CD4-positive, alpha-beta T cell (primary cell): ENCODE results near the gene SYTL2. TPM values are rescaled to one million over a fixed set of nuclear protein-coding genes. Genes with fewer than 3 reads are reported as not detected.
"Not testable (repeated sequence)": the region's sequence is repeated elsewhere in the genome, so short reads cannot be mapped to it uniquely, and the experiment has no call there.

Experiments
- ATAC-seq: fragments of 200-7000 bp; cut with Tn5 transposase; one replicate; pipeline ENCODE4 v1.10.0; 2022; ENCODE audit warnings: mild to moderate bottlenecking; ENCODE audit not compliant: poor library complexity
- CTCF ChIA-PET: fragments of 350-600 bp; sonication (Branson Sonifier 250); formaldehyde crosslinking; loops from one replicate; lab custom pipeline; 2021; ENCODE audit warnings: antibody characterized with exemption, inconsistent platforms; lab: Charles Lee
- POLR2A ChIA-PET: fragments of 350-600 bp; sonication (Branson Sonifier 250); formaldehyde crosslinking; loops from one replicate; lab custom pipeline; 2021; ENCODE audit warnings: antibody characterized with exemption, inconsistent platforms; lab: Charles Lee
- DNase-seq, 14 experiments: peaks; one replicate each; pipeline ENCODE4 v3.0.0-alpha.2; 2013 to 2020; ENCODE audit warnings: mixed read lengths in 2 of 14
- H3K27ac ChIP-seq, 2 donors: one replicate each; pipeline versions ENCODE4 v1.5.1 to v1.7.0; 2013; ENCODE audit warnings: low read length in 2 of 2, low read depth in 1 of 2, mild to moderate bottlenecking in 1 of 2
- H3K27me3 ChIP-seq, 2 experiments: 1 replicate in 1 of 2; 2 replicates in 1 of 2; pipeline versions ENCODE4 v1.6.1 to v1.7.0; 2013; ENCODE audit warnings: low read length in 2 of 2, control low read depth in 1 of 2, mild to moderate bottlenecking in 1 of 2, moderate library complexity in 1 of 2; ENCODE audit not compliant: insufficient read depth in 2 of 2, control insufficient read depth in 1 of 2
- H3K36me3 ChIP-seq: one replicate; pipeline ENCODE4 v1.6.1; 2013; ENCODE audit warnings: low read length, control low read depth; ENCODE audit not compliant: insufficient read depth
- H3K4me1 ChIP-seq: one replicate; pipeline ENCODE4 v1.6.1; 2013; ENCODE audit warnings: low read length, control low read depth; ENCODE audit not compliant: insufficient read depth
- H3K4me3 ChIP-seq: one replicate; pipeline ENCODE4 v1.5.1; 2013; ENCODE audit warnings: mild to moderate bottlenecking, low read length, moderate library complexity
- H3K9me3 ChIP-seq, 2 experiments: 1 replicate in 1 of 2; 2 replicates in 1 of 2; pipeline versions ENCODE4 v1.6.1 to v1.7.0; 2013; ENCODE audit warnings: low read length in 2 of 2, mild to moderate bottlenecking in 2 of 2, control low read depth in 1 of 2, moderate library complexity in 1 of 2; ENCODE audit not compliant: control insufficient read depth in 1 of 2, insufficient read depth in 1 of 2
- H3K27ac Mint-ChIP-seq: one replicate; pipeline ENCODE4 v1.8.0; 2020; ENCODE audit warnings: mixed read lengths
- H3K27me3 Mint-ChIP-seq: one replicate; pipeline ENCODE4 v1.8.0; 2021; ENCODE audit warnings: mixed read lengths
- H3K36me3 Mint-ChIP-seq: one replicate; pipeline ENCODE4 v1.8.0; 2021; ENCODE audit warnings: low read depth, mixed read lengths
- H3K4me1 Mint-ChIP-seq: one replicate; pipeline ENCODE4 v1.8.0; 2021; ENCODE audit warnings: low read depth, mixed read lengths
- H3K4me3 Mint-ChIP-seq: one replicate; pipeline ENCODE4 v1.8.0; 2020; ENCODE audit warnings: mild to moderate bottlenecking, mixed read lengths
- H3K9me3 Mint-ChIP-seq: one replicate; pipeline ENCODE4 v1.8.0; 2020; ENCODE audit warnings: mixed read lengths
- CTCF ChIP-seq: fragments of 200-600 bp; IDR thresholded peaks from one replicate; pipeline ENCODE4 v1.8.0; 2022; ENCODE audit warnings: antibody characterized with exemption, mild to moderate bottlenecking
- intact Hi-C, 2 experiments: fragments of 100-400 bp; cut with DNase I in 1 of 2; cut with micrococcal nuclease in 1 of 2; formaldehyde crosslinking; loops; one replicate each; pipeline versions ENCODE4 v1.15.1 to v1.9.0; 2023 to 2025; cut with DNase I, micrococcal nuclease
- total RNA-seq, 174 experiments: library from RNA in 2 of 174; stranded (reverse) in 2 of 174; gene quantifications; one replicate each; pipeline ENCODE4 v1.2.3 and lab custom pipeline; 2021 to 2026

The SYTL2 gene
- total RNA-seq, 2 experiments from 2014 or later: 35.4 to 36.7 TPM

DNA sequence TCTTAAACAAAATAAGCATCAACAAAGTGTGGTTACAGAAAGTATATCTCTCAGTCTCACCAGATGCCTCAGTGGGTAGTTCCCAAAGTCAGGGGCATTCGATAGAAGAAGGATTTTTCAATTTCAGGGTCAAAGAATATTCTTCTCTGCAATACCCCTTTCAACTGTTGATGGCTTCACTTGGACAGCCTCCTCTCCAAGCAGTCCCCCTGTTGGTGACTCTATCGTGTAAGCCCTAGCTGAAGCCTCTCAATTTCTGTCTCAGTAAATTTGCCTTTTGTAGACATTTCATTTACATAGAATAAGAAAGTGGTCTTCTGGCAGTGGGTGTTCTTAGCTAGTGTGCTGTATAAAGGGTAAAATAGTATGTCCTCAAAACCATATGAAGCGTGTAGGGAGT, 33.0 kb upstream of the SYTL2 start:
- H3K4me1 ChIP-seq: no peaks in the 10 kb centered on the region
- H3K9me3 Mint-ChIP-seq: no peaks in the 10 kb centered on the region

DNA sequence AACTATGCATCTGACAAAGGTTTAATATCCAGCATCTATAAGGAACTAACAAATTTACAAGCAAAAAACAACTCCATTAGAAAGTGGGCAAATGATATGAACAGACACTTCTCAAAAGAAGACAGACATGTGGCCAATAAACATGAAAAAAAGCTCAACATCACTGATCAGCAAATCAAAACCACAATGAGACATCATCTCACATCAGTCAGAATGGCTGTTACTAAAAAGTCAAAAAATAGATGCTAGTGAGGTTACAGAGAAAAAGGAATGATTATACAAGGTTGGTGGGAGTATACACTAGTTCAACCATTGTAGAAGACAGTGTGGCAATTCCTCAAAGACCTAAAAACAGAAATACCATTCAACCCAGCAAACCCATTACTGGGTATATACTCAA, 30.0 kb upstream of the SYTL2 start:
- ATAC-seq, H3K36me3 Mint-ChIP-seq, H3K4me3 ChIP-seq, H3K4me1 Mint-ChIP-seq, H3K4me3 Mint-ChIP-seq, intact Hi-C loops, H3K9me3 Mint-ChIP-seq, H3K27ac Mint-ChIP-seq, H3K4me1 ChIP-seq, H3K36me3 ChIP-seq, H3K9me3 ChIP-seq, DNase-seq, H3K27ac ChIP-seq, H3K27me3 ChIP-seq, H3K27me3 Mint-ChIP-seq: not testable (repeated sequence)
- CTCF ChIA-PET: interaction anchor here (1.1 kb wide), 1 partner anchor 14 kb away, joined by 4 read pairs; the partner anchor contains the start of gene CCDC83
- POLR2A ChIA-PET: interaction anchor here (0.6 to 0.8 kb wide), 2 partner anchors 27 to 409 kb away, joined by 3 read pairs; no protein-coding TSS in a partner anchor

More for the DNA sequence above, 33.0 kb upstream of the SYTL2 start:
- Mint-ChIP-seq H3K4me1 (no peaks in the 10 kb centered on the region), H3K4me3 (no peak overlapping the region), H3K27ac (no peak overlapping the region), H3K36me3 (no peaks in the 10 kb centered on the region), H3K27me3 (no peaks in the 10 kb centered on the region)
- Histone ChIP-seq H3K27me3 (no peaks in the 10 kb centered on the region), H3K27ac (no peak overlapping the region), H3K9me3 (no peaks in the 10 kb centered on the region), H3K4me3 (no peak overlapping the region), H3K36me3 (no peaks in the 10 kb centered on the region)
- no peak for TF ChIP-seq CTCF
- CTCF ChIA-PET: interaction anchor here (1.6 kb wide), 1 partner anchor 10 kb away, joined by 4 read pairs; no protein-coding TSS in a partner anchor
- no peak for DNase-seq
- intact Hi-C loops: no loop called here
- no peak for ATAC-seq
- POLR2A ChIA-PET: no interaction called here

DNA sequence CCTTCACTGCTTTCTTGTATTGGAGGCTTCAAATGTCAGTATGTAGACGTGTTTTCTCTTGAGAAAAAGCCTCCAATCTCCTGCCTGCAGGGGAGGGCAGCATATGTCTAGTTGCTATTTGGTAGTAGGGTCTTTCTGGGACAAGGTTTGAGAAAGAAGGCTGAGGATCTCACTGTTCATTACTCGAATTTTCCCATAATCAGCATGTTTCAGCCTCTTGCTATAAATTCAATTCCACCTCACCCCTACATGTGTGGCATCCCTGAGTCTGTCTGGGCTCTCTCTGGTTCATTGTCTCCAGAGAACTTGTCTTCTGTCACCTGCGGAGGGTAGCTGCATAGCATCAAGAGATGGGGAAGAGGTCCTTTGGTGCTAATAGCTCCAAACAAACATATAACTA, 24.8 kb upstream of the SYTL2 start:
- Histone ChIP-seq H3K9me3 (peaks cover 0 to 4% of the 10 kb centered on the region in 2 experiments), H3K36me3 (no peaks in the 10 kb centered on the region)
- no peak for TF ChIP-seq CTCF

DNA sequence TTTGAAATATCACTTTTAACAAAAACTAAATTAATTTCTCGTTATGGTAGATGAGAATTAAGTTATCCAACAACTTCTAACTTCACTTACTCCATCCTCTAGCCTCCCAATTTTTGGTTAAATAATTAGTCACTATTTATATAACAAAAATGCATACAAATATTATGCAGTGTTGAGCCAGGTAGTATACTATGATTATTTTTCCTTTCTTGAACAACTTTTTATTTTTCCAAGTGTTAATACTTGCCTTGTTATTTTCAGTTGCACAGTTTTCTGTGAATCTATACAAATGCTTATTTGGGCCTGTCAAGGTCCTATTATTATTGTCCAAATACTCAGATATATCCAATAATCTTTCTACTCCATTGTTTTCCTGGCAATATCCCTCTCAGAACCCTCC, 24.3 kb upstream of the SYTL2 start:
- Histone ChIP-seq H3K9me3 (peaks cover 0 to 4% of the 10 kb centered on the region in 2 experiments), H3K4me1 (no peaks in the 10 kb centered on the region), H3K36me3 (no peaks in the 10 kb centered on the region), H3K27me3 (no peaks in the 10 kb centered on the region), H3K4me3 (no peak overlapping the region), H3K27ac (no peak overlapping the region)
- no peaks in the 10 kb centered on the region for H3K4me1 Mint-ChIP-seq
- no peaks in the 10 kb centered on the region for H3K27me3 Mint-ChIP-seq
- peaks cover 5% of the 10 kb centered on the region for H3K36me3 Mint-ChIP-seq
- intact Hi-C loops: no loop called here
- DNase-seq (no peak), ATAC-seq (no peak)
- no peak overlapping the region for H3K27ac Mint-ChIP-seq
- CTCF ChIA-PET: interaction anchor here (0.7 kb wide), 1 partner anchor 158 kb away, joined by 3 read pairs; no protein-coding TSS in a partner anchor
- TF ChIP-seq CTCF: no peak
- peaks cover 2% of the 10 kb centered on the region for H3K9me3 Mint-ChIP-seq
- POLR2A ChIA-PET: no interaction called here
- H3K4me3 Mint-ChIP-seq: no peak overlapping the region

More for the DNA sequence above, 24.8 kb upstream of the SYTL2 start:
- POLR2A ChIA-PET: no interaction called here
- H3K27me3 Mint-ChIP-seq: no peaks in the 10 kb centered on the region
- Histone ChIP-seq H3K27me3 (no peaks in the 10 kb centered on the region), H3K4me3 (no peak overlapping the region), H3K4me1 (no peaks in the 10 kb centered on the region), H3K27ac (no peak overlapping the region)
- CTCF ChIA-PET: no interaction called here
- ATAC-seq (no peak), DNase-seq (no peak)
- intact Hi-C loops: no loop called here
- H3K9me3 Mint-ChIP-seq: peaks cover 2% of the 10 kb centered on the region
- peaks cover 5% of the 10 kb centered on the region for H3K36me3 Mint-ChIP-seq
- H3K27ac Mint-ChIP-seq: no peak overlapping the region
- H3K4me1 Mint-ChIP-seq: no peaks in the 10 kb centered on the region
- no peak overlapping the region for H3K4me3 Mint-ChIP-seq
